ENCODE measurements around the gene RDH16. TPM values are rescaled to one million over a fixed set of nuclear protein-coding genes. Genes with fewer than 3 reads are reported as not detected.
"Not testable (repeated sequence)": the region's sequence is repeated elsewhere in the genome, so short reads cannot be mapped to it uniquely, and the experiment has no call there.

The RDH16 gene
- total RNA-seq, 1 donor from 2014 or later = 0.27 TPM

GRCh38 chr12:56965124-56965523 lies 7.7 kb upstream of the RDH16 start:
- peaks cover 43% of the 10 kb centered on the region for H3K27me3 Mint-ChIP-seq (ENCODE audit: unreplicated experiment)
- H3K9me3 Mint-ChIP-seq (ENCODE audit: unreplicated experiment); DNase-seq (ENCODE audit: extremely low spot score, unreplicated experiment); H3K36me3 Mint-ChIP-seq (ENCODE audit: unreplicated experiment); H3K27ac Mint-ChIP-seq (ENCODE audit: unreplicated experiment); H3K4me1 Mint-ChIP-seq (ENCODE audit: unreplicated experiment); H3K4me3 Mint-ChIP-seq (ENCODE audit: unreplicated experiment): not testable (repeated sequence)

GRCh38 chr12:56963557-56963956 lies 6.1 kb upstream of the RDH16 start:
- H3K4me1 Mint-ChIP-seq (ENCODE audit: unreplicated experiment); H3K27ac Mint-ChIP-seq (ENCODE audit: unreplicated experiment); H3K9me3 Mint-ChIP-seq (ENCODE audit: unreplicated experiment); H3K4me3 Mint-ChIP-seq (ENCODE audit: unreplicated experiment); H3K36me3 Mint-ChIP-seq (ENCODE audit: unreplicated experiment): not testable (repeated sequence)
- DNase-seq (ENCODE audit: extremely low spot score, unreplicated experiment) = peak; percentile 67
- H3K27me3 Mint-ChIP-seq (ENCODE audit: unreplicated experiment) = peaks cover 42% of the 10 kb centered on the region

- H3K27ac Mint-ChIP-seq (ENCODE audit: unreplicated experiment); H3K4me3 Mint-ChIP-seq (ENCODE audit: unreplicated experiment); H3K36me3 Mint-ChIP-seq (ENCODE audit: unreplicated experiment); H3K4me1 Mint-ChIP-seq (ENCODE audit: unreplicated experiment); DNase-seq (ENCODE audit: extremely low spot score, unreplicated experiment); H3K9me3 Mint-ChIP-seq (ENCODE audit: unreplicated experiment): not testable (repeated sequence)
- H3K27me3 Mint-ChIP-seq (ENCODE audit: unreplicated experiment) = peaks cover 44% of the 10 kb centered on the region
Measured at GRCh38 chr12:56962247-56962646, 4.8 kb upstream of the RDH16 start.

- Mint-ChIP-seq H3K27ac (ENCODE audit: unreplicated experiment) (no peak overlapping the region), H3K4me3 (ENCODE audit: unreplicated experiment) (no peak overlapping the region), H3K9me3 (ENCODE audit: unreplicated experiment) (no peaks in the 10 kb centered on the region), H3K36me3 (ENCODE audit: unreplicated experiment) (no peaks in the 10 kb centered on the region), H3K4me1 (ENCODE audit: unreplicated experiment) (peaks cover 1% of the 10 kb centered on the region), H3K27me3 (ENCODE audit: unreplicated experiment) (peaks cover 64% of the 10 kb centered on the region)
- DNase-seq (ENCODE audit: extremely low spot score, unreplicated experiment) = peak; percentile 69
- no peak for TF ChIP-seq CTCF (IDR thresholded peaks at IDR 0.05)
Measured at GRCh38 chr12:56958422-56958821, 1.0 kb upstream of the RDH16 start.

- Mint-ChIP-seq H3K27ac (ENCODE audit: unreplicated experiment) (no peak overlapping the region), H3K9me3 (ENCODE audit: unreplicated experiment) (no peaks in the 10 kb centered on the region), H3K4me1 (ENCODE audit: unreplicated experiment) (peaks cover 1% of the 10 kb centered on the region), H3K36me3 (ENCODE audit: unreplicated experiment) (no peaks in the 10 kb centered on the region), H3K27me3 (ENCODE audit: unreplicated experiment) (peaks cover 51% of the 10 kb centered on the region), H3K4me3 (ENCODE audit: unreplicated experiment) (no peak overlapping the region)
- TF ChIP-seq CTCF (IDR thresholded peaks at IDR 0.05) = no peak
- no peak for DNase-seq (ENCODE audit: extremely low spot score, unreplicated experiment)
Measured at GRCh38 chr12:56955631-56956256, 1.7 kb downstream of the RDH16 start.

- no peak overlapping the region for H3K27ac Mint-ChIP-seq (ENCODE audit: unreplicated experiment)
- peak; percentile 70 for DNase-seq (ENCODE audit: extremely low spot score, unreplicated experiment)
- H3K27me3 Mint-ChIP-seq (ENCODE audit: unreplicated experiment) = peaks cover 44% of the 10 kb centered on the region
- no peaks in the 10 kb centered on the region for H3K9me3 Mint-ChIP-seq (ENCODE audit: unreplicated experiment)
- H3K4me1 Mint-ChIP-seq (ENCODE audit: unreplicated experiment) = peaks cover 1% of the 10 kb centered on the region
- H3K36me3 Mint-ChIP-seq (ENCODE audit: unreplicated experiment) = no peaks in the 10 kb centered on the region
- no peak for TF ChIP-seq CTCF (IDR thresholded peaks at IDR 0.05)
- H3K4me3 Mint-ChIP-seq (ENCODE audit: unreplicated experiment) = no peak overlapping the region
Measured at GRCh38 chr12:56954958-56955355, 2.5 kb downstream of the RDH16 start.
